Chondrocyte (in vitro differentiated cells): ENCODE measurements around the gene LRMDA. TPM values are rescaled to one million over a fixed set of nuclear protein-coding genes. Genes with fewer than 3 reads are reported as not detected.

Experiments used
- DNase-seq: peaks from one replicate; pipeline ENCODE4 v3.0.0; 2021; ENCODE audit warnings: mixed read lengths, low spot score
- H3K27ac Mint-ChIP-seq: one replicate; pipeline ENCODE4 v1.8.0; 2021; ENCODE audit warnings: mild to moderate bottlenecking, moderate library complexity, mixed read lengths; ENCODE audit not compliant: unreplicated experiment
- H3K27me3 Mint-ChIP-seq: 2 replicates; pipeline ENCODE4 v1.8.0; 2021; ENCODE audit warnings: low read depth, mixed read lengths
- H3K36me3 Mint-ChIP-seq: 2 replicates; pipeline ENCODE4 v1.8.0; 2021; ENCODE audit warnings: low read depth, mixed read lengths
- H3K4me1 Mint-ChIP-seq: 2 replicates; pipeline ENCODE4 v1.8.0; 2021; ENCODE audit warnings: low read depth, mild to moderate bottlenecking, mixed read lengths
- H3K4me3 Mint-ChIP-seq: one replicate; pipeline ENCODE4 v1.8.0; 2021; ENCODE audit warnings: mild to moderate bottlenecking, moderate library complexity, mixed read lengths; ENCODE audit not compliant: unreplicated experiment
- H3K9me3 Mint-ChIP-seq: 2 replicates; pipeline ENCODE4 v1.8.0; 2021; ENCODE audit warnings: low read depth, mixed read lengths
- total RNA-seq: library from RNA; stranded (reverse); gene quantifications from 3 replicates; pipeline ENCODE4 v1.2.1, GENCODE V29; 2021
- TF ChIP-seq, protein P1 (sequence below): fragments of 200-600 bp; sonication (generic); IDR thresholded peaks from 2 replicates; pipeline ENCODE4 v1.5.0; 2021; ENCODE audit warnings: antibody characterized with exemption, mild to moderate bottlenecking, moderate library complexity

Gene LRMDA
- total RNA-seq, 1 donor from 2014 or later = 2.8 TPM

DNA sequence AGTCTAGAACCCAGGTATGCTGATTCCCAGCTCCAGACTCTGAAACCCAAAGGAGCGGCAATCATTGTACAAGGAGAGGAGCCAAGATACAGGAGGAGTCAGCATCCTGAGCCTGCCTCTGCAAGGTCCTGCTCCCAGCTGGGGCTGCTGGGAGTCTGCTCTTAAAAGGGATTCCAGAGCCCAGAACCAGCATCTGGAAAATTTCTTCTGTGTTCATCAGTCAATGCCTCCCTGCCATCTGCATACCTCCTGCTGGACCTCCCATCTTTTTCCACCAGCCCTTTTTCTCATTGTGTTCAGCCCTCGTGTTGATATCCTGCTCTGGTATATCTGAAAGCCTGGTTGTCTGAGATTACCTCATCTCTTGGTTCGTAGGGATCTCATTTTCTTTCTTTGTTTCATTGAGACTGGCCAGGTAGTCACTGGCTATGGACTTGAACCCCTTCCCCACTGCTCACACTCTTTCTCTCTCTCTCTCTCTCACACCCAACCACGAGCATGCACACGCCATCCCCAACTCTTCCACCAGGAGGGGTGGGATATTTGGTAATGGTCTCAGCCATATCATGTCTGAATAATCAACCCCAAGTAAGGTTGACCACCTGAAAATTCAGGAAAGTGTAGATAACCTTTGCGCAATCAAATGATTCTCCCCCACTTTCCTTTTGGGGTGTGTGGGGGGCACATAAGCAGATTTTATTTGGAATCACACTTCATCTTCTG, 608.8 kb downstream of the LRMDA start:
- TF ChIP-seq, protein P1, sequence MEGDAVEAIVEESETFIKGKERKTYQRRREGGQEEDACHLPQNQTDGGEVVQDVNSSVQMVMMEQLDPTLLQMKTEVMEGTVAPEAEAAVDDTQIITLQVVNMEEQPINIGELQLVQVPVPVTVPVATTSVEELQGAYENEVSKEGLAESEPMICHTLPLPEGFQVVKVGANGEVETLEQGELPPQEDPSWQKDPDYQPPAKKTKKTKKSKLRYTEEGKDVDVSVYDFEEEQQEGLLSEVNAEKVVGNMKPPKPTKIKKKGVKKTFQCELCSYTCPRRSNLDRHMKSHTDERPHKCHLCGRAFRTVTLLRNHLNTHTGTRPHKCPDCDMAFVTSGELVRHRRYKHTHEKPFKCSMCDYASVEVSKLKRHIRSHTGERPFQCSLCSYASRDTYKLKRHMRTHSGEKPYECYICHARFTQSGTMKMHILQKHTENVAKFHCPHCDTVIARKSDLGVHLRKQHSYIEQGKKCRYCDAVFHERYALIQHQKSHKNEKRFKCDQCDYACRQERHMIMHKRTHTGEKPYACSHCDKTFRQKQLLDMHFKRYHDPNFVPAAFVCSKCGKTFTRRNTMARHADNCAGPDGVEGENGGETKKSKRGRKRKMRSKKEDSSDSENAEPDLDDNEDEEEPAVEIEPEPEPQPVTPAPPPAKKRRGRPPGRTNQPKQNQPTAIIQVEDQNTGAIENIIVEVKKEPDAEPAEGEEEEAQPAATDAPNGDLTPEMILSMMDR = peak; percentile 47
- Mint-ChIP-seq H3K27me3 (peaks cover 5% of the 10 kb centered on the region), H3K4me1 (peaks cover 12% of the 10 kb centered on the region), H3K9me3 (peaks cover 7% of the 10 kb centered on the region), H3K36me3 (peaks cover 6% of the 10 kb centered on the region), H3K27ac (no peak overlapping the region), H3K4me3 (no peak overlapping the region)
- no peak for DNase-seq

DNA sequence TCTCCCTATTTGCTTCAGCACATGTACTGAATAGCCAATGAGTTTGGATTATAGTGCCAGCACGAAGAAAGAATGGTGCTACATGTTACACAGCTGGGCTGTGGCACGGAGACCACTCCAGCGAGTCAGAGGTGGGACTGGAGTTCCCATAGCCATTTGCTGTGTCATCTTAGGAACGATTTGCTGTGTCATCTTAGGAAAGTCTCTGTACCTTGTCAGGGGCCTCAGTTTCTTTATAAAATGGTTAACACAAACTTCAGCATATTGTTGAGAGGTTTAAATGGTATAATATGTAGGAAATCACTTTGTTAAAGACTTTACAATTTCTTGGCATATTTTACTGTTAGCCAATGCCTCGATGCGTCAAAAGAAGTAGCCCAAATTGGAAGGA, 609.4 kb downstream of the LRMDA start:
- no peak for DNase-seq
- Mint-ChIP-seq H3K36me3 (peaks cover 6% of the 10 kb centered on the region), H3K9me3 (peaks cover 7% of the 10 kb centered on the region), H3K27ac (no peak overlapping the region), H3K27me3 (peaks cover 9% of the 10 kb centered on the region), H3K4me1 (peaks cover 7% of the 10 kb centered on the region), H3K4me3 (no peak overlapping the region)
- TF ChIP-seq, protein P1 = peak; percentile 4

DNA sequence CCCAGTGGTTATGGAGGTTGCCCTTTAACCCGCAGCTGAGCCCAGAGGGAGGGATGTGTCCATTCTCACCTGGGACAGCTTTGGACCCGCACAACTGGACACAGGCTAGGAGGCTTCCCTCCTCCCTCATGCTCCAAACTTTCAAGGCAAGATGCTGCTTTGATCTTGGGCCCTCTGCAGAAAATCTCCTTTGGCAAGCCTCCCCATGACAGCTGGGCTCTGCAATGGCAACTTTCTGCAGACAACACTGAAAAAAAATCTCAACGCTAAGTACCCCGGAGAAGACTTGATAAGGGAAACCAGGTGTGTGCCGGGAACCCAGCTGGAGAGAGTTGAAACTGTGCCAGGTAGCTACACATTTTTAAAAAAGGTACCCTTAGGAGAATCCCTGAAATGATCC, 610.1 kb downstream of the LRMDA start:
- Mint-ChIP-seq H3K36me3 (peaks cover 6% of the 10 kb centered on the region), H3K4me1 (peaks cover under 1% of the 10 kb centered on the region), H3K9me3 (peaks cover 7% of the 10 kb centered on the region), H3K4me3 (no peak overlapping the region), H3K27ac (no peak overlapping the region), H3K27me3 (peaks cover 9% of the 10 kb centered on the region)
- TF ChIP-seq, protein P1 = no peak
- no peak for DNase-seq

DNA sequence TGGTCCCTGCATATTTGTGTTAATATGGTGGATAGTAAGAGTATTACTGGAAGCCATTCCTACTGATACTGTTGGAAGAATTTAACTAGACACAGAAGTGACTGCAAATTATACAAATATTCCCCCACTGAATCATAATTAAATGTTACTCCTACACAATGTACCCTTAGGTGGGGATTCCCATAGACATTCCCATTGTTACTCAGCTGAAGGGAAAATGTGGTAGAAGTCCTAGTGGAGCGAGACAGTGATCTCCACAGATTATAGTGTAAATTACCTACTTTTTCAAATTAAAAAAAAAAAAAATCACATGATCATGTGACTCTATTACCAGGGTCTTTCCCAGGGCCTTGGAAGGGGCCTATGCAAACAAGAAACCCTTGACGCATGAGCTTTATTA, 611.8 kb downstream of the LRMDA start:
- Mint-ChIP-seq H3K27me3 (peaks cover 9% of the 10 kb centered on the region), H3K4me3 (no peak overlapping the region), H3K9me3 (peaks cover 7% of the 10 kb centered on the region), H3K27ac (no peak overlapping the region), H3K36me3 (peaks cover 6% of the 10 kb centered on the region), H3K4me1 (no peaks in the 10 kb centered on the region)
- TF ChIP-seq, protein P1 = no peak
- no peak for DNase-seq

DNA sequence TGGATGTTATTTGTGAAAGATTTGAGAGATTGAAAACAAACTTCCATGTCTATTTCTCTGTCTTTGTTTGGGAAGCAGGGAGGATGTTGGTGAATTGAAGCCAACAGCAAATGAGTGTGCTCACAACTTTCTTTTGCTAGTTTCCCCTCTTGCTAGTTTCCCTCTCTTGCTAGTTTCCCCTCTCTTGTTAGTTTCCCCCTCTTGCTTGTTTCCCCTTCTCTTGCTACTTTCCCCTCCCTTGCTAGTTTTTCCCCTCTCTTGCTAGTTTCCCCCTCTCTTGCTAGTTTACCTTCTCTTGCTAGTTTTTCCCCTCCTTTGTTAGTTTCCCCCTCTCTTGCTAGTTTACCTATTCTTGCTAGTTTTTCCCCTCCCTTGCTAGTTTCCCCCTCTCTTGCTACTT, 613.3 kb downstream of the LRMDA start:
- no peaks in the 10 kb centered on the region for H3K4me1 Mint-ChIP-seq
- H3K27me3 Mint-ChIP-seq = peaks cover 9% of the 10 kb centered on the region
- H3K4me3 Mint-ChIP-seq = no peak overlapping the region
- no peak for DNase-seq
- peaks cover 4% of the 10 kb centered on the region for H3K36me3 Mint-ChIP-seq
- no peak overlapping the region for H3K27ac Mint-ChIP-seq
- H3K9me3 Mint-ChIP-seq = no peaks in the 10 kb centered on the region
- TF ChIP-seq, protein P1 = no peak
